Measurements from ENCODE around the gene RFXAP. TPM values are rescaled to one million over a fixed set of nuclear protein-coding genes. Genes with fewer than 3 reads are reported as not detected.

RFXAP gene
- total RNA-seq, 1 experiment from 2014 or later = 8.7 TPM

- Histone ChIP-seq H3K79me2 (ENCODE audit: insufficient read depth, low read length) (no peaks in the 10 kb centered on the region), H3K79me1 (ENCODE audit: insufficient read depth, low read depth, low read length, poor library complexity, severe bottlenecking) (no peaks in the 10 kb centered on the region), H3K14ac (ENCODE audit: insufficient read depth, low read length) (no peak overlapping the region), H2BK15ac (ENCODE audit: low read depth, low read length) (no peak overlapping the region), H3K18ac (ENCODE audit: insufficient read length, low read depth, low read length) (no peak overlapping the region), H3K27me3 (ENCODE audit: insufficient read depth, low read length) (no peaks in the 10 kb centered on the region), H2AK5ac (ENCODE audit: insufficient read length, low read length) (no peak overlapping the region), H2BK12ac (ENCODE audit: insufficient read length, low read depth, low read length) (no peak overlapping the region), H2BK5ac (ENCODE audit: insufficient read length, low read length) (no peak overlapping the region), H3K9ac (ENCODE audit: extremely low read depth, insufficient read length, low read length) (no peak overlapping the region), H3K4ac (ENCODE audit: low read depth, low read length) (no peak overlapping the region), H3K9me3 (ENCODE audit: control insufficient read depth, low read depth, low read length) (no peaks in the 10 kb centered on the region), H4K5ac (ENCODE audit: insufficient read length, low read depth, low read length) (no peak overlapping the region), H3K23me2 (ENCODE audit: insufficient read length, low read depth, low read length, poor library complexity, severe bottlenecking) (no peaks in the 10 kb centered on the region), H4K20me1 (ENCODE audit: control insufficient read depth, insufficient read depth, insufficient read length) (no peaks in the 10 kb centered on the region), H3K27ac (ENCODE audit: insufficient read length, low read depth, low read length) (no peak overlapping the region), H3T11ph (ENCODE audit: low read length) (no peak overlapping the region), H2AFZ (ENCODE audit: low read length) (no peak overlapping the region), H4K91ac (ENCODE audit: insufficient read length, low read depth, low read length) (no peak overlapping the region), H2BK20ac (ENCODE audit: low read depth, low read length, poor library complexity, severe bottlenecking) (no peak overlapping the region), H3K23ac (ENCODE audit: insufficient read length, low read depth, low read length) (no peak overlapping the region), H2BK120ac (ENCODE audit: low read depth, low read length, poor library complexity, severe bottlenecking) (no peak overlapping the region), H3K56ac (ENCODE audit: insufficient read length, low read depth, low read length) (no peak overlapping the region), H4K8ac (replicated peaks; ENCODE audit: insufficient read length, low read depth, low read length) (no peak overlapping the region), H3K4me2 (ENCODE audit: insufficient read depth, insufficient read length, low read length) (no peak overlapping the region), H3K4me1 (ENCODE audit: insufficient read depth, low read length) (no peaks in the 10 kb centered on the region)
- no peak for TF ChIP-seq CTCF (conservative IDR thresholded peaks at IDR 0.05)
- Mint-ChIP-seq H3K27ac (no peak overlapping the region), H3K27me3 (ENCODE audit: low read depth) (no peaks in the 10 kb centered on the region), H3K4me3 (no peak overlapping the region), H3K36me3 (ENCODE audit: insufficient read depth in 1 of 3, low read depth in 3 of 3) (peaks cover 0 to 17% (median 3%) of the 10 kb centered on the region in 3 experiments; a peak in 4 of 7 replicates), H3K4me1 (peaks cover 7 to 11% of the 10 kb centered on the region in 2 experiments), H3K9me3 (peaks cover 13 to 16% of the 10 kb centered on the region in 2 experiments)
- no CpG with 5 or more reads among the region's 2 CpGs for WGBS (ENCODE audit: extremely low coverage, insufficient read length, low lambda C conversion rate)
- DNase-seq = no peak
Observed at GRCh38 chr13:36770741-36771140, 48.3 kb upstream of the RFXAP start.

Measured in H9 (cell line).